ENCODE measurements around the gene ZFPM1.

DNA sequence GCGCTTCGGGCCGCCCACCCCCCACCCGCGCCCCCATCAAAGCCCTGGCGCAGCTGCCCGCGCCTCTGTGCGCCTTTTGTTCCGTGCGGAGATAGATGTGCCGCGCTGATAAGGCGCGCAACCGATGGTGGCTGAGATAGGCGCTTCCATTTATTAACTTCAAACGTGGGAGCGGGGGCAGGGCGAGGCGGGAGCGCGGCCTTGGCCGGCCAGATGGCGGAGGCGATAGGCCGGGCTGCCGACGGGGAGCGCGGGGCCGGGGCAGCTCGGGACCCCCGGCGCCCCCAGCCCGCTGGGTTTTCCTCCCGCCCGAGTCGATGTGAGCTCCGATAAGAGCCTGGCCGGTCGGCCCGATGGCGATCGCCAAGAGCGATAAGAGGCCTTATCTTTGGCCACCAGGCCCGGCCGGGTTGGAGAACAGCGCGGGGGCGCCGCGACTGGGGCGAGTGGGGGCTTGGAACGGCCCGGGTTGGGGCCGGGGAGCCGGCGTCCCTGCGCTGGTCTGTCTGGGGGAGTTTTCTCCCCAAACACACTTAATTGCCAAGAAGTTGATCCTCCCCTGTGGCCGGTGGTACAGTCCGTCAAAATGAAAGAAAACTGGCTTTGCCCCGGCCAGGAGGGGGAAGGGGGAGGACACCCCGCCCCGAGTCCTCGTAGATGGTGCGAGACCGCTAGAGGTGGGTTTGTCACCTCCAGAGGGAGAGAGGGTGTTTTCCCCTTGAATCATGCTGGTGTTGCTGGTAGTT lies 2.7 kb downstream of the ZFPM1 start:
- no peak for TF ChIP-seq CTCF (IDR thresholded peaks at IDR 0.05)
- no peak for TF ChIP-seq POLR2AphosphoS5 (IDR thresholded peaks at IDR 0.05)
- TF ChIP-seq POLR2A (IDR thresholded peaks at IDR 0.05): no peak
